Activated CD4-positive, alpha-beta T cell treated with anti-CD3 and anti-CD28 coated beads, Interleukin-2, amount 50 U/mL, for 4 hours (primary cell): ENCODE data around the gene PRKCSH.
"Not testable (repeated sequence)": the region's sequence is repeated elsewhere in the genome, so short reads cannot be mapped to it uniquely, and the experiment has no call there.

Source experiments
- DNase-seq, 2 experiments: peaks; one replicate each; pipeline ENCODE4 v3.0.0-alpha.2; 2020

Gene PRKCSH

DNA sequence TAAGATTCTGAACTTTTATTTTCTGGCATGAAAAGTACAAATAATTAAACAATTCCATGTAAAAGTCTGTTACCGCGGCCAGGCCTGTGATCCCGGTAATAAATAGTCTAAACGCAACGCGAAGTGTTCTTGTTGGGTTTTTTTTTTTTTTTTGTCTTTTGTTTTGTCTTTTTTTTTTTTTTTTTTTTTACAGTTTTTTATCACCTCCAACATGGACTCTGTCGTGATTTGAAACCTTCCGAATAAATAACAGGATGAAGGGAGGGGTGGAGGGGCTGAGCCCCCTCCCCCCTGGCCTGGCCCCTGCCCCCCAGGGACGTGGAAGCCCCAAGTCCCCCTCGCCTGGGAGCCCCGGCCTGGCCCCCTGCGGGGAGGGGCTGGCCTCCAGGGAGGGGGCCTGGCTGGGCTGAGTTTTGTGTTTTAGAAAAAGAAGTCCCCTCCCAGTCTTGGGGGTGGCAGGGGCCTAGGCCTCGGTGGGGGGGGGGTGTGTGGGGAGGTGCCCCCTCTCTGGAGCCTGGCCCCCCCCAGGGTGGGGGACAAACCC is 16.0 kb downstream of the PRKCSH start:
- no peak for DNase-seq

DNA sequence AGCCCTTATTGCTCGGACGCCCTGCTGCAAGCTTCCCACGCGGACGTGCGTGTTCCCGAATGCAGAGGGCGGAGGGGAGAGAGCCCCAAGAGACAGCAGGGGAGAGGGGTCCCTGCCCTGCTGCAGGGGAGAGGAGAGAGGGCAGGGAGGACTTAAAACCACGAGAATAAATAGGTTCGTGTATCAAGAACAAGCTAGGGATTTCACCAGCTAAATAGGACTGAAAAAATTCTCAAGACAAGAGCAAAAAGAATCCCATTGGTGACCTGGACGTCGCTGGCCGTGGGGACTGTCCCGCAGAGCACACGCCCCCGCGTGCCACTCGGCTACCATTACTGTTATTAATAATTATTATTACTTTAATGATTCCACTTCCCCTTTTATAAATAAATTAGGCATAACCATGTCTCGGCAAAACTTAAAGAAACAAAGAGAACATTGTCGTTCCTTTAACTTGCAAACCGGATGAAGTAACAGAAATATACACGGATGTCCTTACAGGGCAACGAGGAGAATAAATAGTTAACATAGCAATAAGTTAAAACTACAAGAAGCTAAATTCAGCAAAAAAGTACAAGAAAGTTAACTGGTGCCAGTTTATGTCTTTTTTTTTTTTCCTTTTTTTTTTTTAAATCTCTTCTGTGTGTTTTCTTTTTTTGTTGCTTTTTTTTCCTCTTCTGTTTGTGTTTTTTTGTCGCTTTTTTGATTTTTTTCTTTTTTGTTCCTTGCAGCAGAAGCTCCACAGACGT is 16.6 kb downstream of the PRKCSH start:
- DNase-seq = no peak

DNA sequence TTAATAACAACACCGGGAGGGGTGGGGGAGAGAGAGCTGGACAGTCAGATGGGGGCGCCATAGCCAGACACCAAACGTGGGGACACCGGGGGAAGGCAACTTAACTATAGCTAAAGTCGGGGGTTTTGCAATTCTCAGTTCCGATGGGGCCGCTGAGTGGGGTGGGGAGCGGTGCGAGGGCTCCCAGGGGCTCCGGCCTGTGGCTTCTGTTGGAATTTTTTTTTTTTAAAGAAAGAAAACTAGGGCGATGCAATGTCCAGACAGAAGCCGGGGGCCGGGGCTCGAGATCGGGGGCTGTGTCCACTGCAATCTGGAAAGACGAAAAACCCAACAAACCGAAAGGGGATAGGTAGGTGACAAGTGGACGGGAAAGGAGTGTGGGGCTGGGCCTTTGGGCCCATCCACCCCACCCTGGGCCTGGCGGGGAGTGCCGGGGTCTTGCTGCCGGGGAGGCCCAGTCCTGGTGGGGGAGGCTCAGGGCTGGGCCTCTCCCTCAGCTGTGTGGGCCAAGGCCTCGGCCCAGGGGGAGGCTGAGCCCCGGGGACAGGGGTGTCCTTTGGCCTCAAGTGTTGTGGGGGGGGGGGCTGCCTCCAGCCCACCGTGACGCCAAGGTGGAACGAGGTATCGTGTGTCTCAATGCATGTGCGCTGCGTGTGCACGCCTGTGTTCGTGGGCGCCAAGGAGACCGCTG is 17.3 kb downstream of the PRKCSH start:
- DNase-seq = no peak

DNA sequence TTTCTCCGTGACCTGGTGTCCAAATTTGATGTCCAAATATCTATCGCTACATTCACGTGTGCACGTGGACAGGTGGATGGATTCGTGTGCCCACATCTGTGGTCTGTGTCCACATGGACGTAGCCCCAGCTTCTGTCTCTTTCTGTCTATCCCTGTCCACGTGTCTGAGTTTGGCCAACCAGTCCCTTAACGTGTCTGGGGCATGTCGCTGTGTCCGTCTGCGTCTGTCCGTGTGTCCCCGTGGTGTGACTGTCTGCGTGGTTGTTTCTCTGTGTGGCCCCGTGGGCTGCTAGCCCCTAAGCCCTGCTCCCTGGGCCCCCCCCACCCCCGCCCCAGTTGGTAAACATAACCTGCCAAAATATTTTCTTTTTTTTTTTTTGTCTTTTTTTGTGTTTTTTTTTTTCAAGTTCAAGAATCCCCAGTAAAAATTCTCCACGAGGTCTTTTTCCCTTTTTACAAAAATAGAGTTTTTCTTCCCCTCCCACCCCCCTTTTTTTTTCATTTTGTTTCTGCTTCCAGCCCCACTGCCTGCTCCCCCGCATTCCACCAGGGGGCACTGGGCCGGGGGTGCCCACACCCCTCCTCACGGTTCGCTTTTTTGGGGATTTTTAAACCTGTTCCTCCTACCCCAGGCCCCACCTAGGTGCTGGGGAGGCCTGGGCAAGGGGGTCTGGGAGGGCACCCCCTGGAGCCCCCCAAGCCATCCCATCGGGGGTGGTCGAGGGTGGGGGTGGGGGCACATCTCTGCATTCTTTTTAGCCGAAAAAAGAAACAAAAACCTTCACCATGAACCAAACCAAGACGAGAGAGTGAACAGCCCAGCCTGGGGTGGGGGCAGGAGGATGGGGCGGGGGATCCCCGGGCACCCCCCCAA is 18.3 kb downstream of the PRKCSH start:
- DNase-seq = no peak

DNA sequence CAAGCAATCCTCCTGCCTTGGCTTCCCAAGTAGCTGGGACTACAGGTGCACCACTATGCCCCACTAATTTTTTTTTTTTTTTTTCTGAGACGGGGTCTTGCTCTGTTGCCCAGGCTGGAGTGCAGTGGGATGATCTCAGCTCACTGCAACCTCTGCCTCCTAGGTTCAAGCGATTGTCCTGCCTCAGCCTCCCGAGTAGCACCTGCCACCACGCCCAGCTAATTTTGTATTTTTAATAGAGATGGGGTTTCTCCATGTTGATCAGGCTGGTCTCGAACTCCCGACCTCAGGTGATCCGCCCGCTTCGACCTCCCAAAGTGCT is 19.8 kb downstream of the PRKCSH start:
- DNase-seq = not testable (repeated sequence)

DNA sequence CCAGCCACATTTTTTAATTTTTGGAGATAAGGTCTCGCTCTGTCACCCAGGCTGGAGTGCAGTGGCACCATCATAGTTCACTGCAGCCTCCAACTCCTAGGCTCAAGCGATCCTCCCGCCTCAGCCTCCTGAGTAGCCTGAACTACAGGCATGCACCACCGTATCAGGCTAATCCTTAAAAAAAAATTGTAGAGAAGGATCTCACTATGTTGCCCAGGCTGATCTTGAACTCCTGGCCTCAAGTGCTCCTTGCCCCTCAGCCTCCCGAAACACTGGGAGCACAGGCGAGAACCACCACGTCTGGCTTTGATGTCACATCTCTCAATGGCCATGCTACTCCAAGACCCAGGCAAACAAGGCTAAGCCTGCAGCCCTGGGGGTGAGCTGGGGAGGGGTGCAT is 21.2 kb downstream of the PRKCSH start:
- DNase-seq = no peak

DNA sequence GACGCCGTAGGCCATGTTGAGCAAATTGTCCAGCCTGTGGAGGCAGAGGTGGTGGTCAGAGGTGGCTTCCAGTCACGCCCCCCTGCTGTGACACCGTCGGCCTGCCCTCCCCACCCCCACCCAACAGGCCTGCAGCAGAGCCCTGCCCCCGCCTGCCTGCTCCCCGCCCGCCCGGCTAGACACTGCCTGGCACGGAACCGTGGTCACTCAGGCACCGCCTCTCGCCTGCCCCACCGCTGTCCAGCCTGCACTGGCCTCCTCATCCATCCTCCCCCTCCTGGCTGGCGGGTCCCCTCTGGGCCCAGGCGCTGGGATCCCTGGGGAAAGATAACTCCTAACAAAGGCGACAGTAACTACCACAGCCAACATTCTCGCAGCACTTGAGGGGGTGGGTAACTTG is 21.7 kb downstream of the PRKCSH start:
- DNase-seq = no peak

DNA sequence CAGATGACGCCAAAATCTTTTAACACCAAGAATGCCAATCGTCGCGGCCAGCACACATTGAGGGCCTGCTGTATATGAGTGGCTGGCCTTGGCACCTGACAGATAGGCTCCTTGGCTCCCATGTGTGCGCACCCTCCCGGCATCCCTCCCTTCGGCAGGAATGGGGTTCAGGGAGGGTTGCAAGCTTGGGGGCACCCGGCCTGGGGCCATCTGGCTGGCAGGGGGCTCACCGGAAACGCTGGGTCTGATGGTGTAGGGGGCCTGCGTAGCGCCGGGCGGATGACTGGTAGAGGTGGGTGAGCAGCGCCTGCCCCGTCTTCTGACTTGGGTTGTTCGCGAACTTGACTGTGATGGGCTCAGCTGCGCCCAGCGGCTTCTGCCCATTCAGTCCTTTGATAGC is 22.4 kb downstream of the PRKCSH start:
- no peak for DNase-seq

DNA sequence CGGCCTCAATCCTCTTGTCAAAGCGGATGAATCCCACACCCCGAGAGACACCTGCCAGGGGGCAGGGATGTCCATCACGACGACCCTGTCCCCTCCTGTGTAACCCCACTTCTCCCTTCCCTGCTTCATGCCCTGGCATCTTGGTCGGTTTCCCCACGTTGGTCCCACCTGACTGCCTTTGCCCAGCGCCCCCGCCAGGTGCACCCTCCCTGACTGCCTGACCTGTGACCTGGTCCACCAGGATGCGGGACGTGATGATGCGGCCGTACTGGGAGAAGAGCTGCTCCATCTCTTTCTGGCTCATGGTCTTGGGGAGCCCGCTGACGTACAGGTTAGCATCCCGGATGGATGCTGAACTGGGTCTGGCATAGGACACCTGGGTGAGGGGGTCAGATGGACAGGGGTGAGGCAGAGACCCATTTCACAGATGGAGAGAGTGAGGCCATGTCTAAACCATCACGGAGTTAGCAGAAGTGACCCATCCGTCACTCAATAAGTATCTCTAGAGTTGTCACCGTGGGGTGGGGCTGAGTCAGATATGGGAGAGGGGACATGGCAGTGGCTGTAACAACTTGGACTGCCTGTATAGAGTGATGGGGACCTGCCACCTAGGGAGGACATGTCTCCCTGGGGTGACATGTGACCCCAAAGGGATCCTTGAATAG is 22.9 kb downstream of the PRKCSH start:
- no peak for DNase-seq

DNA sequence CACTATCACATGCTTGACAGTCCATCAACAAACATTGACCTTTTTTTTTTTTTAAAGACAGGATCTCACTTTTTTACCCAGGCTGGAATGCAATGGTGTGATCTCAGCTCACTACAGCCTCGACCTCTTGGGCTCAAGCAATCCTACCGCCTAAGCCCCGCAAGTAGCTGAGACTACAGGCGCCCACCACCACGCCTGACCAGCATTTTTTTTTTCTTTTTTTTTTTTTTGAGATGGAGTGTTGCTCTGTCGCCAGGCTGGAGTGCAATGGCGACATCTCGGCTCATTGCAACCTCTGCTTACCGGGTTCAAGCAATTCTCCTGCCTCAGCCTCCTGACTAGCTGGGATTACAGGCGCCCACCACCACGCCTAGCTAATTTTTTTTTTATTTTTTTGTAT is 23.5 kb downstream of the PRKCSH start:
- not testable (repeated sequence) for DNase-seq

DNA sequence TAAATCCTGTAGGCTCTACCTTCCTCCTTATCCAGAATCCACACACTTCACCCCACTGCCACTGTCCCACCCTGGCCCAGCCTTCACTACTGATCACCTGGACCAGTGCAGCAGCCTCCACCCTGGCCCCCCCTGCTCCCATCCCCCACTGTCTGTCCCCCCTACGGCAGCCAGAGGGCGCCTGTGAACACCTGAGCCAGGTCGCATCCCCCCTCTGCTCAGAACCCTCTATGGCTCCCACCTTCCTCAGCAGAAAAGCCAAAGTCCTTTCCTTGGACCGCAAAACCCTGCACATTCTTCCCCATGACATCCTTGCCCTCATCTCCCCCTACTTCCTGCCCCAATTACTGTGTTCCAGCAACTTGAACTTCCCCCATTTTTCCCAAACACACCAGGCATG is 24.8 kb downstream of the PRKCSH start:
- no peak for DNase-seq

DNA sequence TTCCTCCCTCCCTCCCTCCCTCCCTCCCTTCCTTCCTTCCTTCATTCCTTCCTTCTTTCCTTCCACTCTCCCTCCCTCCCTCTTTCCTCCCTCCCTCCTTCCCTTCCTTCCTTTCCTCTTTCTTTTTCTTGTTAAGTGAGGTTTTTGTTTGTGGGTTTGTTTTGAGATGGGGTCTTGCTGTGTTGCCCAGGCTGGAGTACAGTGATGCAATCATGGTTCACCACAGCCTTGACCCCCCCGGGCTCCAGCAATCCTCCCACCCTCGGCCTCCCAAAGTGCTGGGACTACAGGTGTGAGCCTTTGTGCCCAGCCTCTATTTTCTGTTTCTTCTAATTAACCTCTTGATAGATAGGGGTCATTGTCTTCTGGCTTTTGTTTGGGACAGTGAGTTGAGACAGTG is 26.0 kb downstream of the PRKCSH start:
- no peak for DNase-seq

DNA sequence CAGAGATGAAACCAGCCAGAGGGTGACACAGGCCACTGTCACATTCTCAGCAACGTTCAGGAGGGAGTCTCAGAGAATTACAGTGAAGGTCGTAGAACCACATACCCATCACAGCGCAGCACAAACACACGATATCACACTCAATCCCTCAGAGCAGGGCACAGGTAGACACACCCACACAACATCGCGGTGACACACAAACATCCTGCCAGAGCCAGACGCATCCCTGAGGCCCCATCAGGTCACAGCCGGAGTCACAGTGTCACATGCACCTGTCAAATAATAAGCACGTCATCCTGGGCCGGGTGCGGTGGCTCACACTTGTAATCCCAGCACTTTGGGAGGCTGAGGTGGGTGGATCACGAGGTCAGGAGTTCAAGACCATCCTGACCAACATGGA is 28.0 kb downstream of the PRKCSH start:
- DNase-seq = no peak

DNA sequence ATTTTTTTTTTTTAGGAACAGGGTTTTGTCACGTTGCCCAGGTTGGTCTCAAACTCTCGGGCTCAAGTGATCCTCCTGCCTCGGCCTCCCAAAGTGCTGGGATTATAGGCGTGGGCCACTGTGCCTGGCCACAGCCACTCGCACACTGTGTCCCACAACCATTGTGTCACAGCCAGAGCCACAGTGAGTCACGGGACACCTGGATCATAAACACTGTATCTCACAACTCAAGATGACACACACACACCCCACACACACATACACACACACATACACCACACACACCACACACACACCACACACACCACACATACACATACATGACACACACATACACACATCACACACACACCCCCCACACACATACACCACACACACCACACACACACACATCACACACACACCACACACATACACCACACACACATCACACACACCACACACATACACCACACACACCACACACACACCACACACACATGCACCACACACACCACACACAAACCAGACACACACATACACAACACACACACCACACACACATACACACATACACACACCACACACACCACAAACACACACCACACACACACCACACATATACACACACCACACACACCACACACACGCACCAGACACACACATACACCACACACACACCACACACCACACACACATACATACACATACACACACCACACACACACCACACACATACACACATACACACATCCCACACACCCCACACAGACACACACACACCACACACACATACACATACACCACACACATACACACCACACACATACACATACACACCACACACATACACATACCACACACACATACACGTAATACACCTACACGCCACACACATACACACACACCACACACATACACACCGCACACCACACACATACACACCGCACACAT is 29.2 kb downstream of the PRKCSH start:
- DNase-seq = no peak

DNA sequence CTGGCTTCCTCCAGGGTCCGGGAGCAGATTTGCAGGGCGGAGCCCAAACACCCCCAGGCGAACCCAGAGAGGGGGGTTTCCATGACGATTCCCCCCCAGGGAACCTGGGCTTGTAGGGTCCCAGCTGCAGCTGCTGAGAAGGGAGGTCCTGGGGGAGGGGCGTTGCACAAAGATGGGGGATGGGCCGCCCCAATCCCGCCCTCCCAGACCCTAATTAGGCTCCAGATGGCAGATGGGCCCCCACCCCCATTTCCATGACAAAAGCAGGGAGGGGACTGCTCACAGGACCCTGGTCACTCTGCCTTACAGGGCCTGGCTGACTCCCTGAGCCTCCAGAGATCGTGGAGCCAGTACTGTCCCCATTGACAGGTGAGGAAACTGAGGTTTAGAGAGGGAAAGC is 30.2 kb downstream of the PRKCSH start:
- DNase-seq = no peak

DNA sequence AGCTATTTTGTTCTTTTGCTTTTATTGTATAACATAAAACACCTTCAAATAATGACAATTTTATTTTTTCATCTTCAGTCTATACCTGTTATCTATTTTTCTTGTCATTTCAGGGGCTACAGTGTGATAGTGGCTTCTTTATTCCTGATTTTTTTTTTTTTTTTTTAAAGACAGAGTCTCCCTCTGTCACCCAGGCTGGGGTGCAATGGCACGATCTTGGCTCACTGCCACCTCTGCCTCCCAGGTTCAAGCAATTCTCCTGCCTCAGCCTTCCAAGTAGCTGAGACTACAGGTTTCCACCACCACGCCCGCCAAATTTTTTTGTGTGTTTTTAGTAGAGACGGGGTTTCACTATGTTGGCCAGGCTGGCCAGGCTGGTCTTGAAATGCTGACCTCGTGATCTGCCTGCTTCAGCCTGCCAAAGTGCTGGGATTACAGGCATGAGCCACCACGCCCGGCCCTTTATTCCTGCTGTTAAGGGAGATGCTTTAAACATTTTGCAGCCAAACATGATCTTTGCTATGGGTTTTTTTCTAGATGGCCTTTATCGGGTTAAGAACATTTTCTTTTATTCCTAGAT is 32.9 kb downstream of the PRKCSH start:
- not testable (repeated sequence) for DNase-seq

DNA sequence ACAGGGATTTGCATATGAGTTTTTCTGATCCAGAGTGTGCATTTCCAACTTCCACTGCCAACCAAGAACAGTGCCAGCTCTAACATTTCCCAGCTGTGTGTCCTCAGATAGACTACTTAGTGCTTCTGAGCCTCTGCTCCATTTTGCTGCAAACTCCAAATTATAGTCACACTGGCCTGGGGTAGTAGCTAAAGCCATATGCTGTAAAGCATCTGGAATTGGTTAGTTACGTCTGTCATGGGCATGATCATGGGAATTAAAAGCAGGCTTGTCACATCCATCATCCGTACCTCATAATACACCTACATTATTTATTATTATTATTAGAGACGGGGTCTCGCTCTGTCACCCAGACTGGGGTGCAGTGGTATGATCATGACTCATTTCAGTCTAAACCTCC is 38.3 kb downstream of the PRKCSH start:
- DNase-seq = no peak

DNA sequence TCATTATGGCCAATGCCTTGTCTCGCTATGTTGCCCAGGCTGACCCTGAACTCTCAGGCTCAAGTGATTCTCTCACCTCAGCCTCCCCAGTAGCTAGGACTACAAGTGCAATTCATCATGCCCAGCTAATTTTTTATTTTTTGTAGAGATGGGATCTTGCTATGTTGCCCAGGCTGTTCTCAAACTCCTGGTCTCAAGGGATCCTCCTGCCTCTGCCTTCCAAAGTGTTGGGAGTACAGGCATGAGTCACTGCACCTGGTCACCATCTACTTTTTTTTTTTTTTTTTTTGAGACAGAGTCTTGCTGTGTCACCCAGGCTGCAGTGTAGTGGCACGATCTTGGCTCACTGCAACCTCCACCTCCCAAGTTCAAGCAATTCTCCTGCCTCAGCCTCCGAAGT is 39.9 kb downstream of the PRKCSH start:
- DNase-seq = not testable (repeated sequence)

DNA sequence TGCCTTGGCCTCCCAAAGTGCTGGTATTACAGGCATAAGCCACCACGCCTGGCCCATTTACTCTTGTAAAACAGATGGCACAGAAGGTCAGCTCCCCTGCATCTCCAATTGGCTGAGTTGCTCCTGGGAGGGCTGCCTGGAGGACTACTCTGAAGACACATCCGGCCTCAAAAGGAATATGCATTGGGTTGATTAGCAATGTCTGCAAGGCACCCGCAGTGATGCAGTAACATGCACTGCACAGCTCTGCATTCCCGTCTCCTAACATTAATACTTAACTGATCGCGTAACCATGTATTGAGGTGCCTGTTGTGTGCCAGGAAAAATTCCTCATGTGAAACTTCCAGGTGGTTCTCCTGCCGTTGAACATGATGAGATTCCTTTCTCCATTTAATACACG is 40.4 kb downstream of the PRKCSH start:
- no peak for DNase-seq

DNA sequence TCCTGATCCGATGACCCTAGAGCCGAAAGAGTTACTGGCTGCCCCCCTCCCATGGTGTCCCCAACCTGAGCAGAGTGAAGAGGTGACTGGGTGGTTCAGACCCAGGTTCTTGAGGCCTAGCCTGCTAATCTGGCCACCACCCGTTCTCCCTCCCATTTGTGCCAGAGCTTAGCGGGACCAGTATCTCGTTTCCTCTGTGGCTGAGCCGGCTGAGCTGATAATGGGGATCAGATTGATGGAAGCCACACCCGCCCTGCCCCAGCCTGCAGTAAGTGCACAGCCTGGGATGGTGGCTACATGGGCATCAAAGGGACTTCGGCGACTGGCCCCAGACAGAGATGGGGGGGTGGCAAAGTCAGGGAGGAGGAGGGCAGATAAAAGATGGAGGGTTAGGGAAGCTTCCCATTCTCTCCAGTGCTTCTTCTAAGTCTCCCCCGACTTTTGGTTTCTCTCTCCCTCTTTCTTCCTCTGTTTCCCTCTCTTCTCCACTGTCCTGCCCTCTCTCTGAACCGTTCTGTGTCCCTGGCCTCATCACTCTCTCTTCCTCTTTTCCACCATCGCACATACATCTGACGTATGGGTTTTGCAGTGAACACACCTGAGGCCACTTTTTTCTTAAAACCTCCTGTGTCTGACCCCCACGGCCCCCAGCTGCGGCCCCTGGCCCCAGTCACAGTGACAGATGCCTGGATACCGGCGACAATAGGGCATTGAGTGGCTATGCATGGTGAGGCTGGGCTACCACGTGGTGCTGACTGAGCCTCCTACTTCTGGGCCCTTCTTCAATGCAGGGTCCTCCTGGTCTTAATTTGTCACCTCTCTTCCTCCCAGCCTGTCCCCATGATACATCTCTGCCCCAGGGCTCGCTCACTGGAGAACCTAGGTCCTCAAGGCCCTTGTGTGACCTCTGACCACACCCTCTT is 43.0 kb downstream of the PRKCSH start:
- DNase-seq = no peak
